H9 (cell line): ENCODE data around the gene FRAT1. TPM values are rescaled to one million over a fixed set of nuclear protein-coding genes. Genes with fewer than 3 reads are reported as not detected.

Experiments
- DNase-seq: peaks from one replicate; pipeline ENCODE4 v3.0.0-alpha.2; 2017
- H2AFZ ChIP-seq: one replicate; pipeline ENCODE4 v1.6.1; 2013; ENCODE audit warnings: mild to moderate bottlenecking, low read length, control low read depth, moderate library complexity
- H2AK5ac ChIP-seq: 2 replicates; pipeline ENCODE4 v1.6.1; 2013; ENCODE audit warnings: low read length, control low read depth, mixed read lengths; ENCODE audit not compliant: insufficient read length
- H2BK120ac ChIP-seq: one replicate; pipeline ENCODE4 v1.6.1; 2013; ENCODE audit warnings: low read depth, mild to moderate bottlenecking, low read length, control low read depth, inconsistent platforms; ENCODE audit not compliant: poor library complexity, severe bottlenecking
- H2BK12ac ChIP-seq: 2 replicates; pipeline ENCODE4 v1.6.1; 2013; ENCODE audit warnings: low read length, control low read depth, mixed read lengths, low read depth; ENCODE audit not compliant: insufficient read length
- H2BK15ac ChIP-seq: 2 replicates; pipeline ENCODE4 v1.6.1; 2013; ENCODE audit warnings: low read depth, low read length, control low read depth
- H2BK20ac ChIP-seq: one replicate; pipeline ENCODE4 v1.6.1; 2013; ENCODE audit warnings: low read depth, mild to moderate bottlenecking, low read length, control low read depth, inconsistent platforms; ENCODE audit not compliant: poor library complexity, severe bottlenecking
- H2BK5ac ChIP-seq: 2 replicates; pipeline ENCODE4 v1.6.1; 2013; ENCODE audit warnings: low read length, control low read depth, mixed read lengths; ENCODE audit not compliant: insufficient read length
- H3K14ac ChIP-seq: 2 replicates; pipeline ENCODE4 v1.6.1; 2013; ENCODE audit warnings: low read length, control low read depth; ENCODE audit not compliant: insufficient read depth
- H3K18ac ChIP-seq: 2 replicates; pipeline ENCODE4 v1.6.1; 2013; ENCODE audit warnings: low read depth, mild to moderate bottlenecking, mixed read lengths, low read length, control low read depth; ENCODE audit not compliant: insufficient read length
- H3K23ac ChIP-seq: 2 replicates; pipeline ENCODE4 v1.6.1; 2013; ENCODE audit warnings: low read length, control low read depth, mixed read lengths, low read depth; ENCODE audit not compliant: insufficient read length
- H3K23me2 ChIP-seq: 2 replicates; pipeline ENCODE4 v1.6.1; 2013; ENCODE audit warnings: low read depth, mild to moderate bottlenecking, mixed read lengths, low read length, control low read depth; ENCODE audit not compliant: insufficient read length, poor library complexity, severe bottlenecking
- H3K27ac ChIP-seq: 2 replicates; pipeline ENCODE4 v1.5.1; 2013; ENCODE audit warnings: low read length, control low read depth, mixed read lengths, low read depth; ENCODE audit not compliant: insufficient read length
- H3K27me3 ChIP-seq: 2 replicates; pipeline ENCODE4 v1.6.1; 2013; ENCODE audit warnings: low read length, control low read depth, inconsistent platforms; ENCODE audit not compliant: insufficient read depth
- H3K4ac ChIP-seq: 2 replicates; pipeline ENCODE4 v1.6.1; 2013; ENCODE audit warnings: low read depth, mild to moderate bottlenecking, control low read depth, inconsistent platforms, low read length, moderate library complexity
- H3K4me1 ChIP-seq: 2 replicates; pipeline ENCODE4 v1.6.1; 2013; ENCODE audit warnings: low read length, control low read depth, inconsistent platforms; ENCODE audit not compliant: insufficient read depth
- H3K4me2 ChIP-seq: 2 replicates; pipeline ENCODE4 v1.6.1; 2013; ENCODE audit warnings: low read length, control low read depth, mixed read lengths; ENCODE audit not compliant: insufficient read length, insufficient read depth
- H3K56ac ChIP-seq: 2 replicates; pipeline ENCODE4 v1.6.1; 2013; ENCODE audit warnings: low read depth, mild to moderate bottlenecking, mixed read lengths, low read length, control low read depth; ENCODE audit not compliant: insufficient read length
- H3K79me1 ChIP-seq: 2 replicates; pipeline ENCODE4 v1.6.1; 2013; ENCODE audit warnings: low read depth, mild to moderate bottlenecking, moderate library complexity, low read length, control low read depth, inconsistent platforms; ENCODE audit not compliant: insufficient read depth, poor library complexity, severe bottlenecking
- H3K79me2 ChIP-seq: 2 replicates; pipeline ENCODE4 v1.6.1; 2013; ENCODE audit warnings: low read length, control low read depth, inconsistent platforms; ENCODE audit not compliant: insufficient read depth
- H3K9ac ChIP-seq: 2 replicates; pipeline ENCODE4 v1.6.1; 2013; ENCODE audit warnings: low read length, control low read depth, mixed read lengths; ENCODE audit not compliant: insufficient read length; ENCODE audit errors: extremely low read depth
- H3K9me3 ChIP-seq: one replicate; pipeline ENCODE4 v1.6.1; 2013; ENCODE audit warnings: low read depth, low read length, inconsistent platforms; ENCODE audit not compliant: control insufficient read depth
- H3T11ph ChIP-seq: one replicate; pipeline ENCODE4 v1.6.1; 2013; ENCODE audit warnings: mild to moderate bottlenecking, low read length, control low read depth, inconsistent platforms
- H4K20me1 ChIP-seq: one replicate; pipeline ENCODE4 v1.6.1; 2013; ENCODE audit not compliant: control insufficient read depth, insufficient read length, insufficient read depth
- H4K5ac ChIP-seq: 2 replicates; pipeline ENCODE4 v1.6.1; 2013; ENCODE audit warnings: low read depth, mild to moderate bottlenecking, mixed read lengths, low read length, control low read depth; ENCODE audit not compliant: insufficient read length
- H4K8ac ChIP-seq: replicated peaks from 2 replicates; pipeline ENCODE4 v1.6.1; 2013; ENCODE audit warnings: low read length, control low read depth, mixed read lengths, low read depth; ENCODE audit not compliant: insufficient read length
- H4K91ac ChIP-seq: 2 replicates; pipeline ENCODE4 v1.6.1; 2013; ENCODE audit warnings: low read depth, mild to moderate bottlenecking, moderate library complexity, mixed read lengths, low read length, control low read depth; ENCODE audit not compliant: insufficient read length
- H3K27ac Mint-ChIP-seq, 3 experiments: 2 replicates in 2 of 3; 3 replicates in 1 of 3; pipeline ENCODE4 v1.8.0; 2020 to 2021; ENCODE audit warnings: mixed read lengths in 3 of 3, mild to moderate bottlenecking in 1 of 3, moderate library complexity in 1 of 3
- H3K27me3 Mint-ChIP-seq: 2 replicates; pipeline ENCODE4 v1.8.0; 2021; ENCODE audit warnings: low read depth, mild to moderate bottlenecking, moderate library complexity, mixed read lengths
- H3K36me3 Mint-ChIP-seq, 3 experiments: 2 replicates in 2 of 3; 3 replicates in 1 of 3; pipeline ENCODE4 v1.8.0; 2020 to 2021; ENCODE audit warnings: low read depth in 3 of 3, mixed read lengths in 3 of 3; ENCODE audit not compliant: insufficient read depth in 1 of 3
- H3K4me1 Mint-ChIP-seq, 2 experiments: 2 replicates each; pipeline ENCODE4 v1.8.0; 2020; ENCODE audit warnings: mixed read lengths in 2 of 2
- H3K4me3 Mint-ChIP-seq, 2 experiments: 2 replicates in 1 of 2; 3 replicates in 1 of 2; pipeline ENCODE4 v1.8.0; 2020 to 2021; ENCODE audit warnings: mild to moderate bottlenecking in 2 of 2, mixed read lengths in 2 of 2, moderate library complexity in 1 of 2
- H3K9me3 Mint-ChIP-seq, 2 experiments: 2 replicates in 1 of 2; 3 replicates in 1 of 2; pipeline ENCODE4 v1.8.0; 2020; ENCODE audit warnings: mild to moderate bottlenecking in 2 of 2, mixed read lengths in 2 of 2, moderate library complexity in 1 of 2
- WGBS: extraction: QIAGEN DNeasy Blood & Tissue Kit; methylation state at CpG from one replicate; pipeline ENCODE4 v1.1.7; 2013; ENCODE audit warnings: missing lambda C conversion rate, low lambda C conversion rate, mixed read lengths; ENCODE audit not compliant: insufficient read length; ENCODE audit errors: extremely low coverage; 5-methylcytosine and 5-hydroxymethylcytosine counted together
- total RNA-seq: library from RNA; stranded (reverse); gene quantifications from 2 replicates; pipeline ENCODE4 v1.2.1, GENCODE V29; 2021
- TF ChIP-seq, protein P1 (sequence below): fragments of 200-600 bp; sonication (generic); conservative IDR thresholded peaks from 3 replicates; pipeline ENCODE4 v1.8.0; 2021; ENCODE audit warnings: antibody characterized with exemption, mild to moderate bottlenecking

FRAT1 gene
- total RNA-seq, 1 experiment from 2014 or later: 7.3 TPM

DNA sequence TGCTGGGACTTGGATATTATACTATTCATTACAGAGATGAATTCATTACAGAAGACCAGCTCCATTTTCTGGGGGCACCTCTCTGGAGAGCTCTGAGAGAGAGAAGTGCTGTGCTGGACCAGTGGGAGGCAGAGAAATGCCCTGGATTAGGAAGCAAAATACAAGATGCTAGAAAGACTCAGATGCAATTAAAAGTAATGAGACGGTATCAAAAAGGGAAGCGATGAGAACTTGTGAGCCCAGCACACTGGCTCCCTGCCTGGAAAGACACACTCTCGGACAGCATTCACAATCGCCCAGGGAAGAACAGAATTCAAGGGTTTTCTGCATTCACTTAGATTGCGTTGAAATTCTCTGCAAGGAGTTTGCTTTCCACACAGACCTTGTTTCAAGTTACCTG, 19.0 kb downstream of the FRAT1 start:
- H3K56ac ChIP-seq: no peak overlapping the region
- Mint-ChIP-seq H3K36me3 (peaks cover 0 to 13% (median 6%) of the 10 kb centered on the region in 3 experiments; a peak in 6 of 7 replicates), H3K27ac (peak overlapping the region; percentile 77 to 99 (median 98)), H3K27me3 (no peaks in the 10 kb centered on the region; the same call in 1 of the 2 replicates), H3K4me3 (peak overlapping the region; percentile 48 to 66), H3K4me1 (peaks cover 45 to 61% of the 10 kb centered on the region in 2 experiments), H3K9me3 (peaks cover 2 to 3% of the 10 kb centered on the region in 2 experiments; a peak in 1 of 5 replicates)
- H3K4me1 ChIP-seq: peaks cover 7% of the 10 kb centered on the region
- peaks cover 6% of the 10 kb centered on the region for H3K23me2 ChIP-seq
- no peak overlapping the region for H2BK15ac ChIP-seq
- no peaks in the 10 kb centered on the region for H3K27me3 ChIP-seq
- H2BK120ac ChIP-seq: no peak overlapping the region
- H3K27ac ChIP-seq: no peak overlapping the region
- WGBS: no CpG with 5 or more reads among the region's 5 CpGs
- H3T11ph ChIP-seq: no peak overlapping the region
- DNase-seq: no peak
- H2BK12ac ChIP-seq: no peak overlapping the region
- no peak overlapping the region for H3K23ac ChIP-seq
- H2AK5ac ChIP-seq: no peak overlapping the region
- H3K79me1 ChIP-seq: no peaks in the 10 kb centered on the region
- H3K4me2 ChIP-seq: peak overlapping the region; percentile 35
- no peak overlapping the region for H2BK20ac ChIP-seq
- H3K4ac ChIP-seq: no peak overlapping the region
- no peak overlapping the region for H3K9ac ChIP-seq
- H3K9me3 ChIP-seq: no peaks in the 10 kb centered on the region
- no peaks in the 10 kb centered on the region; the same call in 1 of the 2 replicates for H3K79me2 ChIP-seq
- H4K91ac ChIP-seq: no peak overlapping the region
- no peak overlapping the region for H3K14ac ChIP-seq
- TF ChIP-seq, protein P1, sequence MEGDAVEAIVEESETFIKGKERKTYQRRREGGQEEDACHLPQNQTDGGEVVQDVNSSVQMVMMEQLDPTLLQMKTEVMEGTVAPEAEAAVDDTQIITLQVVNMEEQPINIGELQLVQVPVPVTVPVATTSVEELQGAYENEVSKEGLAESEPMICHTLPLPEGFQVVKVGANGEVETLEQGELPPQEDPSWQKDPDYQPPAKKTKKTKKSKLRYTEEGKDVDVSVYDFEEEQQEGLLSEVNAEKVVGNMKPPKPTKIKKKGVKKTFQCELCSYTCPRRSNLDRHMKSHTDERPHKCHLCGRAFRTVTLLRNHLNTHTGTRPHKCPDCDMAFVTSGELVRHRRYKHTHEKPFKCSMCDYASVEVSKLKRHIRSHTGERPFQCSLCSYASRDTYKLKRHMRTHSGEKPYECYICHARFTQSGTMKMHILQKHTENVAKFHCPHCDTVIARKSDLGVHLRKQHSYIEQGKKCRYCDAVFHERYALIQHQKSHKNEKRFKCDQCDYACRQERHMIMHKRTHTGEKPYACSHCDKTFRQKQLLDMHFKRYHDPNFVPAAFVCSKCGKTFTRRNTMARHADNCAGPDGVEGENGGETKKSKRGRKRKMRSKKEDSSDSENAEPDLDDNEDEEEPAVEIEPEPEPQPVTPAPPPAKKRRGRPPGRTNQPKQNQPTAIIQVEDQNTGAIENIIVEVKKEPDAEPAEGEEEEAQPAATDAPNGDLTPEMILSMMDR: no peak
- H4K8ac ChIP-seq: no peak overlapping the region
- no peak overlapping the region for H2BK5ac ChIP-seq
- H3K18ac ChIP-seq: no peak overlapping the region
- H4K5ac ChIP-seq: no peak overlapping the region
- peaks cover 3% of the 10 kb centered on the region for H4K20me1 ChIP-seq
- no peak overlapping the region for H2AFZ ChIP-seq
